Lung (tissue), 16 donors: Measurements from ENCODE around the gene CAND2. TPM values are rescaled to one million over a fixed set of nuclear protein-coding genes. Genes with fewer than 3 reads are reported as not detected.

Experiments
- ATAC-seq: fragments of 200-7000 bp; cut with Tn5 transposase; one replicate; pipeline ENCODE4 v1.9.1; 2020; ENCODE audit warnings: moderate number of reproducible peaks; ENCODE audit not compliant: insufficient read depth, low FRiP score
- DNase-seq, 3 donors: peaks; one replicate each; pipeline ENCODE4 v3.0.0-alpha.2; 2013 to 2017
- H3K27ac ChIP-seq, 2 donors: one replicate each; pipeline ENCODE4 v1.5.1; 2013; ENCODE audit warnings: mild to moderate bottlenecking in 2 of 2, moderate library complexity in 2 of 2, control low read depth in 1 of 2, inconsistent platforms in 1 of 2, low read depth in 1 of 2, low read length in 1 of 2
- H3K27me3 ChIP-seq, 3 donors: one replicate each; pipeline ENCODE4 v1.5.1; 2013; ENCODE audit warnings: low read length in 2 of 3; ENCODE audit not compliant: control insufficient read depth in 3 of 3, insufficient read depth in 3 of 3
- H3K36me3 ChIP-seq, 4 donors: one replicate each; pipeline ENCODE4 v1.5.1; 2013; ENCODE audit warnings: low read length in 4 of 4, mild to moderate bottlenecking in 1 of 4, moderate library complexity in 1 of 4; ENCODE audit not compliant: control insufficient read depth in 4 of 4, insufficient read depth in 4 of 4
- H3K4me1 ChIP-seq, 5 donors: one replicate each; pipeline ENCODE4 v1.5.1; 2013; ENCODE audit warnings: low read length in 5 of 5, mild to moderate bottlenecking in 2 of 5, moderate library complexity in 1 of 5; ENCODE audit not compliant: control insufficient read depth in 5 of 5, insufficient read depth in 5 of 5
- H3K4me3 ChIP-seq: one replicate; pipeline ENCODE4 v1.5.1; 2013; ENCODE audit warnings: mild to moderate bottlenecking, control low read depth, moderate library complexity
- H3K9ac ChIP-seq, 2 donors: one replicate each; pipeline ENCODE4 v1.5.1; 2013; ENCODE audit warnings: low read length in 2 of 2, control low read depth in 1 of 2; ENCODE audit not compliant: insufficient read depth in 1 of 2
- H3K9me3 ChIP-seq, 4 donors: one replicate each; pipeline ENCODE4 v1.5.1; 2013; ENCODE audit warnings: low read length in 3 of 4, mild to moderate bottlenecking in 1 of 4, moderate library complexity in 1 of 4; ENCODE audit not compliant: control insufficient read depth in 4 of 4, insufficient read depth in 3 of 4
- CTCF ChIP-seq: IDR thresholded peaks from 2 replicates; pipeline ENCODE4 v1.5.1; 2012; ENCODE audit warnings: mild to moderate bottlenecking; ENCODE audit errors: control extremely low read depth, extremely low read depth
- WGBS, 2 donors: extraction: QIAGEN DNeasy Blood & Tissue Kit; methylation state at CpG; one replicate each; pipeline ENCODE4 v1.1.7; 2013; 5-methylcytosine and 5-hydroxymethylcytosine counted together
- long read RNA-seq, 5 donors: transcript quantifications; one replicate each; lab custom pipeline, GENCODE V29; 2026
- polyA plus RNA-seq, 2 donors: library from polyadenylated mRNA; stranded (reverse); fragments of 200-250 nt; gene quantifications; one replicate each; pipeline ENCODE4 v1.2.1, GENCODE V29; 2013
- total RNA-seq, 2 donors: library from RNA; depleted of rRNA in 1 of 2; stranded (reverse); fragments of >200 nt in 1 of 2; gene quantifications; one replicate each; pipeline ENCODE4 v1.2.1, GENCODE V29; 2014 to 2021
- donor health status: control.
- donor health status: control.
- donor health status: Bipolar disorder and iron deficiency.
- donor health status: healthy.
- donor health status: DM: yes; HTN: yes; CAD: no.

The CAND2 gene
- total RNA-seq (1 to 10 TPM; 5.6 to 5.9 TPM), polyA plus RNA-seq (1 to 10 TPM; 1.0 to 1.6 TPM)
- long read RNA-seq, donor 1, full-length matches to known transcripts: 2 of 5,707 reads
- long read RNA-seq, donor 1, partial matches to known transcripts: 5,622 of 5,707 reads
- long read RNA-seq, donor 1, other reads (novel, unspliced or antisense): 83 of 5,707 reads
- long read RNA-seq, donor 2, partial matches to known transcripts: 3,980 of 4,078 reads
- long read RNA-seq, donor 2, other reads (novel, unspliced or antisense): 98 of 4,078 reads
- long read RNA-seq, donor 3, partial matches to known transcripts: 4,084 of 4,172 reads
- long read RNA-seq, donor 3, other reads (novel, unspliced or antisense): 88 of 4,172 reads
- long read RNA-seq, donor 4, partial matches to known transcripts: 3,353 of 3,428 reads
- long read RNA-seq, donor 4, other reads (novel, unspliced or antisense): 75 of 3,428 reads
- long read RNA-seq, donor 5, full-length matches to known transcripts: 1 of 5,848 reads
- long read RNA-seq, donor 5, partial matches to known transcripts: 5,730 of 5,848 reads
- long read RNA-seq, donor 5, other reads (novel, unspliced or antisense): 117 of 5,848 reads

GRCh38 chr3:12796171-12797123, at the start of gene CAND2:
CAND2 (plus strand) TSS chr3:12796680; CDS start chr3:12796721, 41 bp downstream.
- Histone ChIP-seq H3K36me3 (no peaks in the 10 kb centered on the region), H3K9me3 (no peaks in the 10 kb centered on the region), H3K27ac (peak within 1 kb of the TSS; percentile 68 to 82), H3K9ac (peak within 1 kb of the TSS in 1 of 2 donors; percentile 54), H3K4me3 (peak within 1 kb of the TSS; percentile 34), H3K4me1 (peaks cover 0 to 4% (median 0%) of the 10 kb centered on the region in 5 donors), H3K27me3 (no peaks in the 10 kb centered on the region)
- WGBS, 2 donors: 6 to 8% methylated on average over 61 of the region's 61 CpGs
- TF ChIP-seq CTCF: no peak
- peak; percentile 84 to 89 (median 85) for DNase-seq
- peak; percentile 62 for ATAC-seq

- no peak for TF ChIP-seq CTCF
- WGBS, 2 donors: 92% methylated on average over 5 of the region's 5 CpGs
- Histone ChIP-seq H3K36me3 (no peaks in the 10 kb centered on the region), H3K27me3 (no peaks in the 10 kb centered on the region), H3K4me1 (peaks cover 0 to 2% (median 0%) of the 10 kb centered on the region in 5 donors), H3K9me3 (no peaks in the 10 kb centered on the region), H3K9ac (no peak overlapping the region), H3K27ac (no peak overlapping the region), H3K4me3 (no peak overlapping the region)
- DNase-seq (no peak), ATAC-seq (no peak)
Measured at GRCh38 chr3:12748477-12748876, 48.0 kb upstream of the CAND2 start.

DNA sequence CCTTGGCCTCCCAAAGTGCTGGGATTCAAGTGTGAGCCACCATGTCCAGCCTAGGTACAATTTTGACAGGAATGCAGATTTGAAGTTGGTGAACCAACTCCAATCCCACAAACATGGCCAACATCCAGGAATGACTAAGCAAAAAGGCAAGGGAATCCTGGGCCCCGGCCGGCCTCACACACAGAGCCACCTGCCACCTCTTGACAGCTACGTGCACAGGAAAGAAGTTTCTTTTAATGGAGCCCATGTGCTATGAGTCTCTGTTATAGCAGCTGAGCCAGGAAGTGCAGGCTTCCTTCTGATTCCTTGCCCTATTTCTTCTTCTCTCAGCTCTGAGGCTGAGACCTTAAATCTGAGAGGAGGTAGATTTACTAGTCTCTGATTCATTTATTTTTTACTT, 46.3 kb upstream of the CAND2 start:
- WGBS, 2 donors: 13 to 21% methylated on average over 3 of the region's 3 CpGs
- peaks cover 0 to 2% (median 0%) of the 10 kb centered on the region in 5 donors for H3K4me1 ChIP-seq
- H3K4me3 ChIP-seq: no peak overlapping the region
- ATAC-seq (no peak), DNase-seq (peak in 1 of 3 donors; percentile 43)
- no peak for TF ChIP-seq CTCF
- no peaks in the 10 kb centered on the region for H3K36me3 ChIP-seq
- no peaks in the 10 kb centered on the region for H3K9me3 ChIP-seq
- peak overlapping the region in 1 of 2 donors; percentile 58 for H3K27ac ChIP-seq
- no peak overlapping the region for H3K9ac ChIP-seq
- H3K27me3 ChIP-seq: no peaks in the 10 kb centered on the region
